ENCODE data around the gene ADGRA1.

The ADGRA1 gene

DNA sequence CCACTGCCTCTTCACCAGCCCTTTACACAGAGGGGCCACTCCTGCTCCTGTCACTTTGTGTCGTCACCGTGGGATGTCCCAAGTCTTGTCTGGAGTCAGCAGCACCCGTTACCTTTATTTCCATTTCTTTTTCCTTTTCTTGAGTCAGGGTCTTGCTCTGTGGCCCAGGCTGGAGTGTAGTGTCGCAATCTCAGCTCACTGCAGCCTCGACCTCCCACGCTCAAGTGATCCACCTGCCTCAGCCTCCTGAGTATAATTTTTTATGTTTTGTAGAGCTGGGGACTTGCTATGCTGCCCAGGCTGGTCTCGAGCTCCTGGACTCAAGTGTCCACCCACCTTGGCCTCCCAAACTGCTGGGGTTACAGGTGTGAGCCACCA lies 28.6 kb upstream of the ADGRA1 start (continued):
- TF ChIP-seq, protein P1, sequence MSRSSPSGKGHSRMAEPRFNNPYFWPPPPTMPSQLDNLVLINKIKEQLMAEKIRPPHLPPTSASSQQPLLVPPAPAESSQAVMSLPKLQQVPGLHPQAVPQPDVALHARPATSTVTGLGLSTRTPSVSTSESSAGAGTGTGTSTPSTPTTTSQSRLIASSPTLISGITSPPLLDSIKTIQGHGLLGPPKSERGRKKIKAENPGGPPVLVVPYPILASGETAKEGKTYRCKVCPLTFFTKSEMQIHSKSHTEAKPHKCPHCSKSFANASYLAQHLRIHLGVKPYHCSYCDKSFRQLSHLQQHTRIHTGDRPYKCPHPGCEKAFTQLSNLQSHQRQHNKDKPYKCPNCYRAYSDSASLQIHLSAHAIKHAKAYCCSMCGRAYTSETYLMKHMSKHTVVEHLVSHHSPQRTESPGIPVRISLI (tag by site-specific recombination; IDR thresholded peaks at IDR 0.05) = no peak
- TF ChIP-seq ZNF350 (tag by site-specific recombination; IDR thresholded peaks at IDR 0.05) = no peak
- TF ChIP-seq ZNF391 (tag by site-specific recombination; IDR thresholded peaks at IDR 0.05; ENCODE audit: borderline replicate concordance, low read depth) = no peak
- no peak for TF ChIP-seq SCRT1 (tag by site-specific recombination; IDR thresholded peaks at IDR 0.05; ENCODE audit: borderline replicate concordance)

DNA sequence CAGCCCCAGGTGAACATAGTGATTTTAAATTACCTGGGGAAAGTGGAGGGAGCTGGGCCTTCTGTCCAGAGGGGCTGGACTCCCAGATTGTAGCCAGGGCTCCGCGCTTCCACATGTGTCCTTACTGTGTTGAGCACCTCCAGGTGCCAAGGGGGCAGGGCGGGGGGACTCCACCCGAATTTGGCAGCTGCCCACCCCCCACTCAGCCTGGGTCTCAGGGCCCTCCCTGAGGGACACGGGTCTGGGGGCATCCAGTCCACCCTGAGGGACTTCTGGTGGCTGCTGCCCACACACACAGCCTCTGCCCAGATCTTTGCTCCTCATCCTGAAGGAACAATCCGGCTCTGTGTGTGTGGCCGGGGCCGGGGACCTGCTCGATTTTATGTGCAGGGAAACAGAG lies 28.2 kb upstream of the ADGRA1 start:
- CTCF ChIA-PET = interaction anchor here (0.6 kb wide), 1 partner anchor 15 kb away, joined by 3 read pairs; no protein-coding TSS in a partner anchor

DNA sequence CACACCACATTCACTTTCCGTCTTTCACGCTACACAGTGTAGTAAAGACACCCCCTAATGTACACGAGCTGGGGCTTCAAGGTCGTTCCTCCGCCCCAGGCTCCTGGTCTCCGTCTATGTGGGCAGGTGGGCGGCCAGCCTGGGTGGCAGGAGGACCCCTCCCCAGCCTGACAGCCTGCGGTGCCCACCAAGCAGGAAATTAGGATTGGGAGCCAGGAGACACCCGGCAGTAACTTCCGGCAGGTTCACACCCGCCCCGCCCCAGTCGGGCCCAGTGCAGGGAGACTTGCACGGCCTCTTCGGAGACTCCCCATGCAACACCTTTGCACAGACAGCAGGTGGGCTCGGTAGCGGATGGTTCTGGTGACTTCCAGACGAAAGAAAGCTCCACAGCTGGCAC lies 27.7 kb upstream of the ADGRA1 start:
- Histone ChIP-seq H3K27ac (ENCODE audit: extremely low read depth, low read depth, low read length) (no peak overlapping the region), H3K4me3 (ENCODE audit: low read depth, low read length) (no peak overlapping the region), H3K9me3 (ENCODE audit: control insufficient read depth, insufficient read depth, low read depth, low read length) (no peaks in the 10 kb centered on the region), H3K36me3 (ENCODE audit: control insufficient read depth in 2 of 2, insufficient read depth in 1 of 2, low read length in 2 of 2) (no peaks in the 10 kb centered on the region), H3K4me1 (ENCODE audit: control insufficient read depth, insufficient read depth, low read length) (no peaks in the 10 kb centered on the region)
- ChIA-PET POLR2A (no interaction called here), CTCF (interaction anchor here (0.6 kb wide), 1 partner anchor 15 kb away, joined by 3 read pairs; no protein-coding TSS in a partner anchor)
- TF ChIP-seq, protein P2, sequence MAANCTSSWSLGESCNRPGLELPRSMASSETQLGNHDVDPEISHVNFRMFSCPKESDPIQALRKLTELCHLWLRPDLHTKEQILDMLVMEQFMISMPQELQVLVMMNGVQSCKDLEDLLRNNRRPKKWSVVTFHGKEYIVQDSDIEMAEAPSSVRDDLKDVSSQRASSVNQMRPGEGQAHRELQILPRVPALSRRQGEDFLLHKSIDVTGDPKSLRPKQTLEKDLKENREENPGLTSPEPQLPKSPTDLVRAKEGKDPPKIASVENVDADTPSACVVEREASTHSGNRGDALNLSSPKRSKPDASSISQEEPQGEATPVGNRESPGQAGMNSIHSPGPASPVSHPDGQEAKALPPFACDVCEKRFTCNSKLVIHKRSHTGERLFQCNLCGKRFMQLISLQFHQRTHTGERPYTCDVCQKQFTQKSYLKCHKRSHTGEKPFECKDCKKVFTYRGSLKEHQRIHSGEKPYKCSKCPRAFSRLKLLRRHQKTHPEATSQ (tag by site-specific recombination; IDR thresholded peaks at IDR 0.05) = no peak
- TF ChIP-seq ZNF837 (tag by site-specific recombination; IDR thresholded peaks at IDR 0.05) (no peak), ZNF426 (tag by site-specific recombination; IDR thresholded peaks at IDR 0.05) (no peak), ZNF2 (tag by site-specific recombination; IDR thresholded peaks at IDR 0.05) (no peak), ZNF157 (tag by site-specific recombination; IDR thresholded peaks at IDR 0.05) (no peak), ZNF785 (tag by site-specific recombination; IDR thresholded peaks at IDR 0.05) (no peak)
- TF ChIP-seq, protein P1 (tag by site-specific recombination; IDR thresholded peaks at IDR 0.05) = no peak
- TF ChIP-seq, protein P3, sequence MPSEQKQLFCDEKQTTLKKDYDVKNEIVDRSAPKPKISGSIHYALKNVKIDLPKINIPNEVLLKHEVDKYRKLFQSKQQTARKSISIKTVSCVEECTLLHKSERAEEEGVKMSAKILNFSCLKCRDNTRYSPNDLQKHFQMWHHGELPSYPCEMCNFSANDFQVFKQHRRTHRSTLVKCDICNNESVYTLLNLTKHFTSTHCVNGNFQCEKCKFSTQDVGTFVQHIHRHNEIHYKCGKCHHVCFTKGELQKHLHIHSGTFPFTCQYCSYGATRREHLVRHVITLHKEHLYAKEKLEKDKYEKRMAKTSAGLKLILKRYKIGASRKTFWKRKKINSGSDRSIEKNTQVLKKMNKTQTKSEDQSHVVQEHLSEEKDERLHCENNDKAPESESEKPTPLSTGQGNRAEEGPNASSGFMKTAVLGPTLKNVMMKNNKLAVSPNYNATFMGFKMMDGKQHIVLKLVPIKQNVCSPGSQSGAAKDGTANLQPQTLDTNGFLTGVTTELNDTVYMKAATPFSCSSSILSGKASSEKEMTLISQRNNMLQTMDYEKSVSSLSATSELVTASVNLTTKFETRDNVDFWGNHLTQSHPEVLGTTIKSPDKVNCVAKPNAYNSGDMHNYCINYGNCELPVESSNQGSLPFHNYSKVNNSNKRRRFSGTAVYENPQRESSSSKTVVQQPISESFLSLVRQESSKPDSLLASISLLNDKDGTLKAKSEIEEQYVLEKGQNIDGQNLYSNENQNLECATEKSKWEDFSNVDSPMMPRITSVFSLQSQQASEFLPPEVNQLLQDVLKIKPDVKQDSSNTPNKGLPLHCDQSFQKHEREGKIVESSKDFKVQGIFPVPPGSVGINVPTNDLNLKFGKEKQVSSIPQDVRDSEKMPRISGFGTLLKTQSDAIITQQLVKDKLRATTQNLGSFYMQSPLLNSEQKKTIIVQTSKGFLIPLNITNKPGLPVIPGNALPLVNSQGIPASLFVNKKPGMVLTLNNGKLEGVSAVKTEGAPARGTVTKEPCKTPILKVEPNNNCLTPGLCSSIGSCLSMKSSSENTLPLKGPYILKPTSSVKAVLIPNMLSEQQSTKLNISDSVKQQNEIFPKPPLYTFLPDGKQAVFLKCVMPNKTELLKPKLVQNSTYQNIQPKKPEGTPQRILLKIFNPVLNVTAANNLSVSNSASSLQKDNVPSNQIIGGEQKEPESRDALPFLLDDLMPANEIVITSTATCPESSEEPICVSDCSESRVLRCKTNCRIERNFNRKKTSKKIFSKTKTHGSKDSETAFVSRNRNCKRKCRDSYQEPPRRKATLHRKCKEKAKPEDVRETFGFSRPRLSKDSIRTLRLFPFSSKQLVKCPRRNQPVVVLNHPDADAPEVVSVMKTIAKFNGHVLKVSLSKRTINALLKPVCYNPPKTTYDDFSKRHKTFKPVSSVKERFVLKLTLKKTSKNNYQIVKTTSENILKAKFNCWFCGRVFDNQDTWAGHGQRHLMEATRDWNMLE (tag by site-specific recombination; conservative IDR thresholded peaks at IDR 0.05; ENCODE audit: low read depth) = no peak
- TF ChIP-seq, protein P4, sequence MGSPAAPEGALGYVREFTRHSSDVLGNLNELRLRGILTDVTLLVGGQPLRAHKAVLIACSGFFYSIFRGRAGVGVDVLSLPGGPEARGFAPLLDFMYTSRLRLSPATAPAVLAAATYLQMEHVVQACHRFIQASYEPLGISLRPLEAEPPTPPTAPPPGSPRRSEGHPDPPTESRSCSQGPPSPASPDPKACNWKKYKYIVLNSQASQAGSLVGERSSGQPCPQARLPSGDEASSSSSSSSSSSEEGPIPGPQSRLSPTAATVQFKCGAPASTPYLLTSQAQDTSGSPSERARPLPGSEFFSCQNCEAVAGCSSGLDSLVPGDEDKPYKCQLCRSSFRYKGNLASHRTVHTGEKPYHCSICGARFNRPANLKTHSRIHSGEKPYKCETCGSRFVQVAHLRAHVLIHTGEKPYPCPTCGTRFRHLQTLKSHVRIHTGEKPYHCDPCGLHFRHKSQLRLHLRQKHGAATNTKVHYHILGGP (tag by site-specific recombination; IDR thresholded peaks at IDR 0.05) = no peak
- TF ChIP-seq, protein P5, sequence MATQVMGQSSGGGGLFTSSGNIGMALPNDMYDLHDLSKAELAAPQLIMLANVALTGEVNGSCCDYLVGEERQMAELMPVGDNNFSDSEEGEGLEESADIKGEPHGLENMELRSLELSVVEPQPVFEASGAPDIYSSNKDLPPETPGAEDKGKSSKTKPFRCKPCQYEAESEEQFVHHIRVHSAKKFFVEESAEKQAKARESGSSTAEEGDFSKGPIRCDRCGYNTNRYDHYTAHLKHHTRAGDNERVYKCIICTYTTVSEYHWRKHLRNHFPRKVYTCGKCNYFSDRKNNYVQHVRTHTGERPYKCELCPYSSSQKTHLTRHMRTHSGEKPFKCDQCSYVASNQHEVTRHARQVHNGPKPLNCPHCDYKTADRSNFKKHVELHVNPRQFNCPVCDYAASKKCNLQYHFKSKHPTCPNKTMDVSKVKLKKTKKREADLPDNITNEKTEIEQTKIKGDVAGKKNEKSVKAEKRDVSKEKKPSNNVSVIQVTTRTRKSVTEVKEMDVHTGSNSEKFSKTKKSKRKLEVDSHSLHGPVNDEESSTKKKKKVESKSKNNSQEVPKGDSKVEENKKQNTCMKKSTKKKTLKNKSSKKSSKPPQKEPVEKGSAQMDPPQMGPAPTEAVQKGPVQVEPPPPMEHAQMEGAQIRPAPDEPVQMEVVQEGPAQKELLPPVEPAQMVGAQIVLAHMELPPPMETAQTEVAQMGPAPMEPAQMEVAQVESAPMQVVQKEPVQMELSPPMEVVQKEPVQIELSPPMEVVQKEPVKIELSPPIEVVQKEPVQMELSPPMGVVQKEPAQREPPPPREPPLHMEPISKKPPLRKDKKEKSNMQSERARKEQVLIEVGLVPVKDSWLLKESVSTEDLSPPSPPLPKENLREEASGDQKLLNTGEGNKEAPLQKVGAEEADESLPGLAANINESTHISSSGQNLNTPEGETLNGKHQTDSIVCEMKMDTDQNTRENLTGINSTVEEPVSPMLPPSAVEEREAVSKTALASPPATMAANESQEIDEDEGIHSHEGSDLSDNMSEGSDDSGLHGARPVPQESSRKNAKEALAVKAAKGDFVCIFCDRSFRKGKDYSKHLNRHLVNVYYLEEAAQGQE (tag by site-specific recombination; IDR thresholded peaks at IDR 0.05) = no peak

More for the DNA sequence above, 28.2 kb upstream of the ADGRA1 start:
- no peaks in the 10 kb centered on the region for H3K36me3 ChIP-seq (ENCODE audit: control insufficient read depth in 2 of 2, insufficient read depth in 1 of 2, low read length in 2 of 2)
- H3K4me1 ChIP-seq (ENCODE audit: control insufficient read depth, insufficient read depth, low read length) = no peaks in the 10 kb centered on the region
- H3K9me3 ChIP-seq (ENCODE audit: control insufficient read depth, insufficient read depth, low read depth, low read length) = no peaks in the 10 kb centered on the region
- TF ChIP-seq, protein P6, sequence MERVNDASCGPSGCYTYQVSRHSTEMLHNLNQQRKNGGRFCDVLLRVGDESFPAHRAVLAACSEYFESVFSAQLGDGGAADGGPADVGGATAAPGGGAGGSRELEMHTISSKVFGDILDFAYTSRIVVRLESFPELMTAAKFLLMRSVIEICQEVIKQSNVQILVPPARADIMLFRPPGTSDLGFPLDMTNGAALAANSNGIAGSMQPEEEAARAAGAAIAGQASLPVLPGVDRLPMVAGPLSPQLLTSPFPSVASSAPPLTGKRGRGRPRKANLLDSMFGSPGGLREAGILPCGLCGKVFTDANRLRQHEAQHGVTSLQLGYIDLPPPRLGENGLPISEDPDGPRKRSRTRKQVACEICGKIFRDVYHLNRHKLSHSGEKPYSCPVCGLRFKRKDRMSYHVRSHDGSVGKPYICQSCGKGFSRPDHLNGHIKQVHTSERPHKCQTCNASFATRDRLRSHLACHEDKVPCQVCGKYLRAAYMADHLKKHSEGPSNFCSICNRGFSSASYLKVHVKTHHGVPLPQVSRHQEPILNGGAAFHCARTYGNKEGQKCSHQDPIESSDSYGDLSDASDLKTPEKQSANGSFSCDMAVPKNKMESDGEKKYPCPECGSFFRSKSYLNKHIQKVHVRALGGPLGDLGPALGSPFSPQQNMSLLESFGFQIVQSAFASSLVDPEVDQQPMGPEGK (tag by site-specific recombination; IDR thresholded peaks at IDR 0.05) = no peak
- TF ChIP-seq ZNF791 (tag by site-specific recombination; IDR thresholded peaks at IDR 0.05) = no peak
- TF ChIP-seq ZBTB7A (tag by site-specific recombination; IDR thresholded peaks at IDR 0.05; ENCODE audit: low read depth) = no peak
- H3K4me3 ChIP-seq (ENCODE audit: low read depth, low read length) = no peak overlapping the region
- POLR2A ChIA-PET = no interaction called here
- H3K27ac ChIP-seq (ENCODE audit: extremely low read depth, low read depth, low read length) = no peak overlapping the region
